Trophoblast cell (in vitro differentiated cells and primary cell): ENCODE results near the gene CEBPA.
"Not testable (repeated sequence)": the region's sequence is repeated elsewhere in the genome, so short reads cannot be mapped to it uniquely, and the experiment has no call there.

Experiments used
- DNase-seq, 2 donors: peaks; one replicate each; pipeline ENCODE4 v3.0.0-alpha.2; 2016
- H2AFZ ChIP-seq: 2 replicates; pipeline ENCODE4 v1.6.1; 2013; ENCODE audit warnings: low read length, moderate library complexity, mild to moderate bottlenecking; ENCODE audit not compliant: insufficient read depth, poor library complexity
- H2AK5ac ChIP-seq: 2 replicates; pipeline ENCODE4 v1.6.1; 2013; ENCODE audit warnings: mild to moderate bottlenecking, low read length
- H2BK120ac ChIP-seq: 2 replicates; pipeline ENCODE4 v1.6.1; 2013; ENCODE audit warnings: low read length, mild to moderate bottlenecking, moderate library complexity; ENCODE audit not compliant: insufficient read depth, poor library complexity
- H2BK12ac ChIP-seq: 2 replicates; pipeline ENCODE4 v1.6.1; 2013; ENCODE audit warnings: mild to moderate bottlenecking, low read length, moderate library complexity
- H2BK5ac ChIP-seq: 2 replicates; pipeline ENCODE4 v1.6.1; 2013; ENCODE audit warnings: low read length, low read depth, moderate library complexity, mild to moderate bottlenecking; ENCODE audit not compliant: poor library complexity
- H3K14ac ChIP-seq: 2 replicates; pipeline ENCODE4 v1.6.1; 2013; ENCODE audit warnings: mild to moderate bottlenecking, low read length
- H3K18ac ChIP-seq: 2 replicates; pipeline ENCODE4 v1.6.1; 2013; ENCODE audit warnings: mild to moderate bottlenecking, low read length
- H3K23ac ChIP-seq: 2 replicates; pipeline ENCODE4 v1.6.1; 2013; ENCODE audit warnings: low read length
- H3K27ac ChIP-seq: 2 replicates; pipeline ENCODE4 v1.5.1; 2013; ENCODE audit warnings: low read depth, mild to moderate bottlenecking, inconsistent platforms, low read length, moderate library complexity
- H3K27me3 ChIP-seq: 2 replicates; pipeline ENCODE4 v1.6.1; 2013; ENCODE audit warnings: inconsistent platforms, mild to moderate bottlenecking, low read length, moderate library complexity; ENCODE audit not compliant: insufficient read depth
- H3K36me3 ChIP-seq, 2 experiments: 1 replicate in 1 of 2; 2 replicates in 1 of 2; pipeline ENCODE4 v1.6.1; 2013; ENCODE audit warnings: low read length in 2 of 2, mild to moderate bottlenecking in 2 of 2, moderate library complexity in 1 of 2; ENCODE audit not compliant: insufficient read depth in 2 of 2, control insufficient read depth in 1 of 2
- H3K4ac ChIP-seq: 2 replicates; pipeline ENCODE4 v1.6.1; 2013; ENCODE audit warnings: low read depth, mild to moderate bottlenecking, low read length, moderate library complexity
- H3K4me1 ChIP-seq, 2 experiments: 1 replicate in 1 of 2; 2 replicates in 1 of 2; pipeline ENCODE4 v1.6.1; 2013; ENCODE audit warnings: low read length in 2 of 2, mild to moderate bottlenecking in 2 of 2, moderate library complexity in 1 of 2; ENCODE audit not compliant: insufficient read depth in 2 of 2, control insufficient read depth in 1 of 2
- H3K4me2 ChIP-seq: 2 replicates; pipeline ENCODE4 v1.6.1; 2013; ENCODE audit warnings: inconsistent platforms, mild to moderate bottlenecking, low read length, moderate library complexity
- H3K4me3 ChIP-seq: 2 replicates; pipeline ENCODE4 v1.5.1; 2013; ENCODE audit warnings: mild to moderate bottlenecking, low read depth, low read length, inconsistent platforms
- H3K79me1 ChIP-seq: one replicate; pipeline ENCODE4 v1.6.1; 2013; ENCODE audit warnings: low read length
- H3K79me2 ChIP-seq: 2 replicates; pipeline ENCODE4 v1.6.1; 2013; ENCODE audit warnings: low read length, mild to moderate bottlenecking; ENCODE audit not compliant: control insufficient read depth, insufficient read depth, poor library complexity
- H3K9ac ChIP-seq: 2 replicates; pipeline ENCODE4 v1.6.1; 2013; ENCODE audit warnings: mild to moderate bottlenecking, low read length
- H3K9me3 ChIP-seq: 2 replicates; pipeline ENCODE4 v1.6.1; 2013; ENCODE audit warnings: low read depth, mild to moderate bottlenecking, control low read depth, inconsistent platforms, low read length; ENCODE audit not compliant: insufficient read depth
- H4K12ac ChIP-seq: 2 replicates; pipeline ENCODE4 v1.6.1; 2013; ENCODE audit warnings: low read depth, mild to moderate bottlenecking, low read length, moderate library complexity
- H4K8ac ChIP-seq: 2 replicates; pipeline ENCODE4 v1.6.1; 2013; ENCODE audit warnings: low read depth, mild to moderate bottlenecking, low read length, moderate library complexity
- H4K91ac ChIP-seq: one replicate; pipeline ENCODE4 v1.6.1; 2013; ENCODE audit warnings: low read depth, mild to moderate bottlenecking, low read length, moderate library complexity
- WGBS: extraction: QIAGEN DNeasy Blood & Tissue Kit; methylation state at CpG from one replicate; pipeline ENCODE4 v1.1.7; 2013; ENCODE audit warnings: missing lambda C conversion rate; ENCODE audit not compliant: insufficient read length, insufficient coverage; ENCODE audit errors: extremely low coverage; 5-methylcytosine and 5-hydroxymethylcytosine counted together

CEBPA gene

DNA sequence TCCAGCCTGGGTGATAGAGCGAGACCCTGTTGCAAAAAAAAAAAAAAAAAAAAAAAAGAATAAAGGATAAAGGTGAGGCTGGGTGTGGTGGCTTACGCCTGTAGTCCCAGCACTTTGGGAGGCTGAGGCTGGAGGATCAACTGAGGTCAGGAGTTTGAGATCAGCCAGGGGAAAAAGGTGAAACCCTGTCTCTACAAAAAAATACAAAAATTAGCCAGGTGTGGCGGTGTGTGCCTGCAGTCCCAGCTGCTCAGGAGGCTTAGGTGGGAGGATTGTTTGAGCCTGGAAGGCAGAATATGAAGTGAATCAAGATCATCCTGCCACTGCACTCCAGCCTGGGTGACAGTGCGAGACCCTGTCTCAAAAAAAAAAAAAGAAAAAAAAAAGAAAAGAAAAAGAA, 15.7 kb upstream of the CEBPA start:
- not testable (repeated sequence) for H3K14ac ChIP-seq, H3K36me3 ChIP-seq, H2BK12ac ChIP-seq, H3K18ac ChIP-seq, H3K4me3 ChIP-seq, H3K79me1 ChIP-seq, H2AFZ ChIP-seq, H3K4ac ChIP-seq, H3K27me3 ChIP-seq, H4K8ac ChIP-seq, H3K4me2 ChIP-seq, H3K4me1 ChIP-seq, H2BK5ac ChIP-seq, H3K9me3 ChIP-seq, H2BK120ac ChIP-seq, H3K9ac ChIP-seq, H2AK5ac ChIP-seq, H3K23ac ChIP-seq, H4K12ac ChIP-seq, H3K79me2 ChIP-seq
- WGBS = no CpG with 5 or more reads among the region's 4 CpGs
- Histone ChIP-seq H4K91ac (peak overlapping the region; percentile 37), H3K27ac (peak overlapping the region; percentile 11)
- peak; percentile 75 to 79 for DNase-seq

GRCh38 chr19:33317517-33317916, 15.2 kb upstream of the CEBPA start:
- no peak overlapping the region for H2AFZ ChIP-seq
- no peak overlapping the region for H2AK5ac ChIP-seq
- no peak overlapping the region for H2BK12ac ChIP-seq
- H4K12ac ChIP-seq = no peak overlapping the region
- peaks cover 4% of the 10 kb centered on the region for H3K79me1 ChIP-seq
- no peaks in the 10 kb centered on the region for H3K79me2 ChIP-seq
- H4K8ac ChIP-seq = no peak overlapping the region
- no peaks in the 10 kb centered on the region for H3K36me3 ChIP-seq
- H3K27me3 ChIP-seq = no peaks in the 10 kb centered on the region
- no peak overlapping the region for H2BK5ac ChIP-seq
- no peak overlapping the region for H3K14ac ChIP-seq
- no peak overlapping the region for H3K18ac ChIP-seq
- no CpG with 5 or more reads among the region's 5 CpGs for WGBS
- no peak overlapping the region for H3K4ac ChIP-seq
- no peak overlapping the region for H3K27ac ChIP-seq
- H3K9me3 ChIP-seq = peaks cover 2% of the 10 kb centered on the region
- no peak overlapping the region for H3K9ac ChIP-seq
- H3K4me2 ChIP-seq = no peak overlapping the region
- no peak overlapping the region for H3K4me3 ChIP-seq
- H2BK120ac ChIP-seq = no peak overlapping the region
- H3K23ac ChIP-seq = no peak overlapping the region
- H4K91ac ChIP-seq = peak overlapping the region; percentile 37
- DNase-seq = peak; percentile 54 to 91
- H3K4me1 ChIP-seq = peaks cover 4 to 6% of the 10 kb centered on the region in 2 experiments

DNA sequence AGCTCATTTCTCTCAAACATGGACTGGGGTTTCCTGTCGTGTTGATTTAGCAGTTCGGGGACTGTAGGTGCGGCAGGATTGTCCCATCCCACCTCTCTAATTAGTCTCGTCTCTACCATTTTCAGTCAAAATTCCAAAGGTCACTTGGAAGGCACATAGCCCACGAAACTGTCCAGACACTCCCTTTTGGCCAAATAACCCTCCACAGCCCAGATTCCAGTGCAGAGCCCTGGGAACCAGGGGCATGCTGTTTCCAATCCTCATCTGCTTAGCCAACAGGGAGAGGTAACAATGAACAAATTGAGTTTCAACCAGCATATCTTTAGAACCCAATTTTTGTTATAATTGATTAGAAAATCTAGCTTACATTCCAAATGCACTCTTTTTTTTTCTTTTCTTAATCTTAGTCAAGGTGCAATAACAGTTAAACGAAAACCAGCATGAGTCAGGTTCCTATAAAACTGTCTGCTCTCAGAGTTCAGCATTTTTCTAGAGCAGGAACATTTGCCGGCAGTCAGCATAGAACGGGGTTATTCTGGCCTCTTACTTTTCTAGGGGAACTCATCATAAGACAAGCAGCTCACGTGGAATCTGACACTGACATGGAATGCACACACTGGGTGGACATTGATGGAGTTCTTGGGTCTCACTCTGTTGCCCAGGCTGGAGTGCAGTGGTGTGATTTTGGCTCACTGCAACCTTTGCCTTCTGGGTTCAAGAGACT, 14.4 kb upstream of the CEBPA start:
- no peaks in the 10 kb centered on the region for H3K36me3 ChIP-seq
- H2BK120ac ChIP-seq = peak overlapping the region; percentile 41
- H3K4ac ChIP-seq = no peak overlapping the region
- peak overlapping the region; percentile 65 for H4K8ac ChIP-seq
- no peak overlapping the region for H3K18ac ChIP-seq
- DNase-seq = peak in 1 of 2 donors; percentile 42
- no peaks in the 10 kb centered on the region for H3K79me2 ChIP-seq
- H3K9ac ChIP-seq = no peak overlapping the region
- peak overlapping the region; percentile 68 for H2BK5ac ChIP-seq
- H3K9me3 ChIP-seq = no peaks in the 10 kb centered on the region
- H3K4me3 ChIP-seq = no peak overlapping the region
- H3K14ac ChIP-seq = no peak overlapping the region
- no peak overlapping the region for H3K23ac ChIP-seq
- no peak overlapping the region for H2AK5ac ChIP-seq
- H3K4me2 ChIP-seq = no peak overlapping the region
- H4K91ac ChIP-seq = peak overlapping the region; percentile 80
- peak overlapping the region; percentile 50 for H2BK12ac ChIP-seq
- no peak overlapping the region for H2AFZ ChIP-seq
- H3K27me3 ChIP-seq = no peaks in the 10 kb centered on the region
- no CpG with 5 or more reads among the region's 9 CpGs for WGBS
- peaks cover 4% of the 10 kb centered on the region for H3K79me1 ChIP-seq
- no peak overlapping the region for H4K12ac ChIP-seq
- H3K4me1 ChIP-seq = peaks cover 4 to 6% of the 10 kb centered on the region in 2 experiments
- peak overlapping the region; percentile 51 for H3K27ac ChIP-seq

DNA sequence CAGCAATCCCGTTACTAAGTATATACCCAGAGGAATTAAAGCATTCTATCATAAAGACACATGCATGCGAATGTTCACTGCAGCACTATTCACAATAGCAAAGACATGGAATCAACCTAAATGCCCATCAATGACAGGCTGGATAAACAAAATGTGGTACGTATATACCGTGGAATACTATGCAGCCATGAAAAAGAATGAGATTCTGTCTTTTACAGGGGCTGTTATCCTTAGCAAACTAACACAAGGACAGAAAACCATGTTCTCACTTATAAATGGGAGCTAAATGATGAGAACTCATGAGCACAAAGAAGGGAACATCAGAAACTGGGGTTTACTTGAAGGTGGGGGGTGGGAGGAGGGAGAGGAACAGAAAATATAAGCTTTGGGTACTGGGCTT, 10.5 kb upstream of the CEBPA start:
- not testable (repeated sequence) for H3K9ac ChIP-seq, H3K4me3 ChIP-seq, H3K79me2 ChIP-seq, H3K23ac ChIP-seq, H2BK12ac ChIP-seq, H3K9me3 ChIP-seq, H3K79me1 ChIP-seq, H3K27me3 ChIP-seq, H4K12ac ChIP-seq, H4K91ac ChIP-seq, H3K4ac ChIP-seq, H3K27ac ChIP-seq, H4K8ac ChIP-seq, H2AFZ ChIP-seq, H2BK5ac ChIP-seq, DNase-seq, H2BK120ac ChIP-seq, H2AK5ac ChIP-seq, H3K36me3 ChIP-seq, H3K14ac ChIP-seq, H3K18ac ChIP-seq, H3K4me2 ChIP-seq
- no CpG with 5 or more reads among the region's 4 CpGs for whole genome bisulfite sequencing
- peaks cover 8 to 11% of the 10 kb centered on the region in 2 experiments for H3K4me1 ChIP-seq
